ENCODE measurements around the gene IGLL5. TPM values are rescaled to one million over a fixed set of nuclear protein-coding genes. Genes with fewer than 3 reads are reported as not detected.
"Not testable (repeated sequence)": the region's sequence is repeated elsewhere in the genome, so short reads cannot be mapped to it uniquely, and the experiment has no call there.

IGLL5 gene
- total RNA-seq, 1 donor from 2014 or later: not detected

- Mint-ChIP-seq H3K4me3 (no peak overlapping the region), H3K36me3 (ENCODE audit: low read depth) (no peaks in the 10 kb centered on the region), H3K4me1 (peaks cover 3% of the 10 kb centered on the region), H3K27me3 (peaks cover 56% of the 10 kb centered on the region), H3K9me3 (no peaks in the 10 kb centered on the region), H3K27ac (no peak overlapping the region)
- intact Hi-C loops (cut with micrococcal nuclease): no loop called here
- no peak for DNase-seq
Observed at GRCh38 chr22:22894740-22895731, 7.4 kb downstream of the IGLL5 start.

GRCh38 chr22:22895776-22896445 lies 8.3 kb downstream of the IGLL5 start:
- Mint-ChIP-seq H3K4me1 (peaks cover 3% of the 10 kb centered on the region), H3K27ac (no peak overlapping the region), H3K27me3 (peaks cover 50% of the 10 kb centered on the region), H3K36me3 (ENCODE audit: low read depth) (no peaks in the 10 kb centered on the region), H3K4me3 (no peak overlapping the region), H3K9me3 (no peaks in the 10 kb centered on the region)
- intact Hi-C loops (cut with micrococcal nuclease): no loop called here
- no peak for DNase-seq

- no peaks in the 10 kb centered on the region for H3K9me3 Mint-ChIP-seq
- no peaks in the 10 kb centered on the region for H3K36me3 Mint-ChIP-seq (ENCODE audit: low read depth)
- H3K4me1 Mint-ChIP-seq: peaks cover 3% of the 10 kb centered on the region
- H3K4me3 Mint-ChIP-seq: no peak overlapping the region
- intact Hi-C loops (cut with micrococcal nuclease): no loop called here
- no peak for DNase-seq
- peaks cover 45% of the 10 kb centered on the region for H3K27me3 Mint-ChIP-seq
- no peak overlapping the region for H3K27ac Mint-ChIP-seq
Observed at GRCh38 chr22:22896601-22897000, 9.0 kb downstream of the IGLL5 start.

- H3K9me3 Mint-ChIP-seq: no peaks in the 10 kb centered on the region
- H3K4me1 Mint-ChIP-seq: peaks cover 3% of the 10 kb centered on the region
- no peak overlapping the region for H3K27ac Mint-ChIP-seq
- intact Hi-C loops (cut with micrococcal nuclease): no loop called here
- H3K4me3 Mint-ChIP-seq: no peak overlapping the region
- no peaks in the 10 kb centered on the region for H3K36me3 Mint-ChIP-seq (ENCODE audit: low read depth)
- H3K27me3 Mint-ChIP-seq: peaks cover 42% of the 10 kb centered on the region
- no peak for DNase-seq
Observed at GRCh38 chr22:22897091-22897490, 9.5 kb downstream of the IGLL5 start.

- no peaks in the 10 kb centered on the region for H3K9me3 Mint-ChIP-seq
- H3K4me1 Mint-ChIP-seq: peaks cover 3% of the 10 kb centered on the region
- no peaks in the 10 kb centered on the region for H3K36me3 Mint-ChIP-seq (ENCODE audit: low read depth)
- H3K27me3 Mint-ChIP-seq: peaks cover 37% of the 10 kb centered on the region
- no peak overlapping the region for H3K4me3 Mint-ChIP-seq
- DNase-seq: no peak
- intact Hi-C loops (cut with micrococcal nuclease): no loop called here
- no peak overlapping the region for H3K27ac Mint-ChIP-seq
Observed at GRCh38 chr22:22897947-22898346, 10.3 kb downstream of the IGLL5 start.

- H3K4me1 Mint-ChIP-seq; intact Hi-C loops (cut with micrococcal nuclease); H3K36me3 Mint-ChIP-seq (ENCODE audit: low read depth); DNase-seq; H3K4me3 Mint-ChIP-seq; H3K9me3 Mint-ChIP-seq; H3K27ac Mint-ChIP-seq: not testable (repeated sequence)
- H3K27me3 Mint-ChIP-seq: peaks cover 41% of the 10 kb centered on the region
Observed at GRCh38 chr22:22898411-22898950, 10.9 kb downstream of the IGLL5 start.

GRCh38 chr22:22899342-22900080 lies 11.9 kb downstream of the IGLL5 start:
- H3K27ac Mint-ChIP-seq; H3K4me1 Mint-ChIP-seq; intact Hi-C loops (cut with micrococcal nuclease); H3K9me3 Mint-ChIP-seq; DNase-seq; H3K4me3 Mint-ChIP-seq; H3K36me3 Mint-ChIP-seq (ENCODE audit: low read depth): not testable (repeated sequence)
- H3K27me3 Mint-ChIP-seq: peaks cover 38% of the 10 kb centered on the region

GRCh38 chr22:22900527-22901205 lies 13.1 kb downstream of the IGLL5 start:
- H3K9me3 Mint-ChIP-seq; H3K36me3 Mint-ChIP-seq (ENCODE audit: low read depth); H3K4me1 Mint-ChIP-seq; intact Hi-C loops (cut with micrococcal nuclease); H3K4me3 Mint-ChIP-seq; H3K27ac Mint-ChIP-seq; DNase-seq: not testable (repeated sequence)
- peaks cover 35% of the 10 kb centered on the region for H3K27me3 Mint-ChIP-seq

- no peaks in the 10 kb centered on the region for H3K9me3 Mint-ChIP-seq
- H3K27ac Mint-ChIP-seq: no peak overlapping the region
- H3K4me1 Mint-ChIP-seq: no peaks in the 10 kb centered on the region
- no peaks in the 10 kb centered on the region for H3K36me3 Mint-ChIP-seq (ENCODE audit: low read depth)
- H3K4me3 Mint-ChIP-seq: no peak overlapping the region
- DNase-seq: no peak
- intact Hi-C loops (cut with micrococcal nuclease): no loop called here
- peaks cover 26% of the 10 kb centered on the region for H3K27me3 Mint-ChIP-seq
Observed at GRCh38 chr22:22901578-22902218, 14.1 kb downstream of the IGLL5 start.

GRCh38 chr22:22902247-22903001 lies 14.8 kb downstream of the IGLL5 start:
- no peak for DNase-seq
- Mint-ChIP-seq H3K9me3 (no peaks in the 10 kb centered on the region), H3K36me3 (ENCODE audit: low read depth) (no peaks in the 10 kb centered on the region), H3K4me1 (no peaks in the 10 kb centered on the region), H3K27ac (no peak overlapping the region), H3K27me3 (peaks cover 24% of the 10 kb centered on the region), H3K4me3 (no peak overlapping the region)
- intact Hi-C loops (cut with micrococcal nuclease): no loop called here

- intact Hi-C loops (cut with micrococcal nuclease): no loop called here
- peaks cover 16% of the 10 kb centered on the region for H3K27me3 Mint-ChIP-seq
- no peak for DNase-seq
- no peak overlapping the region for H3K4me3 Mint-ChIP-seq
- no peaks in the 10 kb centered on the region for H3K4me1 Mint-ChIP-seq
- H3K36me3 Mint-ChIP-seq (ENCODE audit: low read depth): no peaks in the 10 kb centered on the region
- H3K9me3 Mint-ChIP-seq: no peaks in the 10 kb centered on the region
- H3K27ac Mint-ChIP-seq: no peak overlapping the region
Observed at GRCh38 chr22:22903355-22903777, 15.8 kb downstream of the IGLL5 start.

- H3K4me1 Mint-ChIP-seq; H3K36me3 Mint-ChIP-seq (ENCODE audit: low read depth); H3K9me3 Mint-ChIP-seq: not testable (repeated sequence)
Observed at GRCh38 chr22:22903781-22904192, 16.2 kb downstream of the IGLL5 start.

More at GRCh38 chr22:22903781-22904192, 16.2 kb downstream of the IGLL5 start:
- H3K4me3 Mint-ChIP-seq; DNase-seq; H3K27ac Mint-ChIP-seq; intact Hi-C loops (cut with micrococcal nuclease): not testable (repeated sequence)
- peaks cover 16% of the 10 kb centered on the region for H3K27me3 Mint-ChIP-seq
